DND-41 (cell line): ENCODE data around the gene ZNF500.
A peak's percentile ranks its signal among the peaks of the same experiment; 100 is the strongest.

Experiments used
- ATAC-seq: fragments of 200-7000 bp; cut with Tn5 transposase; 3 replicates; pipeline ENCODE4 v1.9.1; 2021; ENCODE audit warnings: low read depth; ENCODE audit not compliant: insufficient read depth
- DNase-seq: peaks from one replicate; pipeline ENCODE4 v3.0.0-alpha.2; 2020
- H2AFZ ChIP-seq: 2 replicates; pipeline ENCODE4 v1.6.0; 2012; ENCODE audit warnings: low read depth, low read length
- H3K27ac ChIP-seq: 2 replicates; pipeline ENCODE4 v1.5.1; 2012; ENCODE audit warnings: low read length, inconsistent platforms
- H3K27me3 ChIP-seq: fragments of 200-600 bp; sonication (generic); 2 replicates; pipeline ENCODE4 v1.6.0; 2012; ENCODE audit warnings: low read length, mild to moderate bottlenecking, inconsistent platforms; ENCODE audit not compliant: insufficient read depth, poor library complexity
- H3K36me3 ChIP-seq: 2 replicates; pipeline ENCODE4 v1.5.1; 2012; ENCODE audit warnings: low read length, inconsistent platforms; ENCODE audit not compliant: insufficient read depth
- H3K4me1 ChIP-seq: 2 replicates; pipeline ENCODE4 v1.5.1; 2012; ENCODE audit warnings: mild to moderate bottlenecking, low read length; ENCODE audit not compliant: insufficient read depth
- H3K4me2 ChIP-seq: 2 replicates; pipeline ENCODE4 v1.6.0; 2012; ENCODE audit warnings: mild to moderate bottlenecking, moderate library complexity, low read length, inconsistent platforms; ENCODE audit not compliant: insufficient read depth
- H3K4me3 ChIP-seq, 2 experiments: fragments of 200-600 bp in 1 of 2; shearing (Covaris generic) in 1 of 2; 2 replicates each; pipeline ENCODE4 v1.5.1; 2012 to 2016; ENCODE audit warnings: inconsistent platforms in 2 of 2, low read length in 2 of 2, mild to moderate bottlenecking in 2 of 2, low read depth in 1 of 2, moderate library complexity in 1 of 2
- H3K79me2 ChIP-seq: 2 replicates; pipeline ENCODE4 v1.6.0; 2012; ENCODE audit warnings: low read length, inconsistent platforms; ENCODE audit not compliant: insufficient read depth
- H3K9ac ChIP-seq: 2 replicates; pipeline ENCODE4 v1.6.0; 2012; ENCODE audit warnings: low read depth, mild to moderate bottlenecking, inconsistent platforms, low read length, moderate library complexity
- H3K9me3 ChIP-seq: 2 replicates; pipeline ENCODE4 v1.5.1; 2012; ENCODE audit warnings: low read length, moderate library complexity, mild to moderate bottlenecking, inconsistent platforms; ENCODE audit not compliant: insufficient read depth, severe bottlenecking
- H4K20me1 ChIP-seq: 2 replicates; pipeline ENCODE4 v1.6.0; 2012; ENCODE audit warnings: low read length; ENCODE audit not compliant: insufficient read depth
- CTCF ChIP-seq: IDR thresholded peaks from 2 replicates; pipeline ENCODE4 v1.5.1; 2012; ENCODE audit warnings: borderline replicate concordance, low read length, moderate library complexity, mild to moderate bottlenecking; ENCODE audit not compliant: poor library complexity, severe bottlenecking; ENCODE audit errors: extremely low read depth
- EZH2 ChIP-seq: IDR thresholded peaks from 3 replicates; pipeline ENCODE4 v1.6.1; 2012; ENCODE audit warnings: borderline replicate concordance, low read depth, mild to moderate bottlenecking, moderate library complexity, low read length, inconsistent platforms; ENCODE audit not compliant: severe bottlenecking

The ZNF500 gene

GRCh38 chr16:4803401-4803844 lies 36.5 kb upstream of the ZNF500 start:
- Histone ChIP-seq H3K9me3 (no peaks in the 10 kb centered on the region), H3K9ac (peak overlapping the region; percentile 59), H3K4me2 (peak overlapping the region; percentile 91), H3K4me3 (peak overlapping the region; percentile 70 to 84; a peak in 3 of 4 replicates), H3K36me3 (peaks cover 37% of the 10 kb centered on the region), H2AFZ (peak overlapping the region; percentile 89), H3K27me3 (no peaks in the 10 kb centered on the region), H3K27ac (peak overlapping the region; percentile 57; the same call in 1 of the 2 replicates), H3K79me2 (no peaks in the 10 kb centered on the region), H3K4me1 (peaks cover 24% of the 10 kb centered on the region), H4K20me1 (peaks cover 6% of the 10 kb centered on the region; the same call in 1 of the 2 replicates)
- DNase-seq (no peak), ATAC-seq (no peak)
- TF ChIP-seq EZH2: no peak
- no peak for TF ChIP-seq CTCF

- peak overlapping the region; percentile 70 to 84; a peak in 3 of 4 replicates for H3K4me3 ChIP-seq
- no peaks in the 10 kb centered on the region for H3K79me2 ChIP-seq
- TF ChIP-seq CTCF (no peak), EZH2 (no peak)
- H3K4me1 ChIP-seq: peaks cover 24% of the 10 kb centered on the region
- H4K20me1 ChIP-seq: peaks cover 6% of the 10 kb centered on the region; the same call in 1 of the 2 replicates
- ATAC-seq: peak; percentile 98
- H3K9ac ChIP-seq: peak overlapping the region; percentile 59
- H3K27ac ChIP-seq: peak overlapping the region; percentile 65
- H3K9me3 ChIP-seq: no peaks in the 10 kb centered on the region
- DNase-seq: peak; percentile 90
- H3K36me3 ChIP-seq: peaks cover 31% of the 10 kb centered on the region
- H3K27me3 ChIP-seq: no peaks in the 10 kb centered on the region
- H2AFZ ChIP-seq: peak overlapping the region; percentile 89
- peak overlapping the region; percentile 91 for H3K4me2 ChIP-seq
Observed at GRCh38 chr16:4802659-4803287, 35.8 kb upstream of the ZNF500 start.

- TF ChIP-seq CTCF (no peak), EZH2 (no peak)
- Histone ChIP-seq H4K20me1 (peaks cover 6% of the 10 kb centered on the region; the same call in 1 of the 2 replicates), H3K4me3 (peak within 1 kb of the TSS; percentile 70 to 84; a peak in 3 of 4 replicates), H3K36me3 (peaks cover 24% of the 10 kb centered on the region), H2AFZ (peak within 1 kb of the TSS; percentile 89), H3K9ac (peak within 1 kb of the TSS; percentile 59), H3K27ac (peak within 1 kb of the TSS; percentile 65), H3K4me1 (peaks cover 24% of the 10 kb centered on the region), H3K9me3 (no peaks in the 10 kb centered on the region), H3K4me2 (peak within 1 kb of the TSS; percentile 91), H3K79me2 (no peaks in the 10 kb centered on the region), H3K27me3 (no peaks in the 10 kb centered on the region)
- peak; percentile 46 for ATAC-seq
- peak; percentile 64 for DNase-seq
Observed at GRCh38 chr16:4801962-4802658, 35.1 kb upstream of the ZNF500 start, which contains the start of gene ROGDI. ROGDI (minus strand) TSS chr16:4802633; CDS start chr16:4802571, 62 bp downstream.
